Uterus (tissue), 2 donors: ENCODE data around the gene UNC93B1.

ENCODE experiments used
- POLR2A ChIP-seq, 2 donors: fragments of 450-650 bp; IDR thresholded peaks; one replicate each; pipeline ENCODE4 v1.6.1; 2016; ENCODE audit warnings: antibody characterized with exemption in 2 of 2, mild to moderate bottlenecking in 1 of 2, moderate library complexity in 1 of 2
- TF ChIP-seq, protein P1 (sequence below), 4 experiments: fragments of 200-600 bp in 2 of 4; fragments of 450-650 bp in 2 of 4; sonication (generic) in 2 of 4; IDR thresholded peaks; one replicate each; pipeline ENCODE4 v1.5.1; 2016 to 2019; ENCODE audit warnings: antibody characterized with exemption in 4 of 4, mild to moderate bottlenecking in 2 of 4, moderate library complexity in 1 of 4

DNA sequence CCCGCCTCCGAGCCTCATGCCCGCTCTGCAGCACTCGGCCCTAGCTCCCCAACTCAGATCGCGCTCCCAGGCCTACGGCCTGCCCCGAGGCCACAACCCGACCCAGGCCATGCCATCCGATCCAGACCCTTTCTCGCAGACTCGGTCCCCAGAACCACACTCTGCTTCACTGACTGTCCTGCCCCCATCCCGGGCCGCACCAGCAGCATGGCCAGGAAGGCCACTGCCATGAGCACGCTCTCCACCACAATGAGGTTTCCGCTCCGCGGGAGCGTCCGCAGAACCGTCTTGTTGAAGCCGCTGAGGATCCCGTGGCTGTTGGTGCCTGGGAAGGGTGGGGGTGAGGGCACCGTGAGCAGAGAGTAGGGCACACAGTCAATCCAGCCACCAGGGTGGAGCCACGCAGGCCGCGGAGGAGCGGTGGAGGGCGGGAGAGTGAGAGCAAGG lies 6.4 kb downstream of the UNC93B1 start:
- TF ChIP-seq, protein P1, sequence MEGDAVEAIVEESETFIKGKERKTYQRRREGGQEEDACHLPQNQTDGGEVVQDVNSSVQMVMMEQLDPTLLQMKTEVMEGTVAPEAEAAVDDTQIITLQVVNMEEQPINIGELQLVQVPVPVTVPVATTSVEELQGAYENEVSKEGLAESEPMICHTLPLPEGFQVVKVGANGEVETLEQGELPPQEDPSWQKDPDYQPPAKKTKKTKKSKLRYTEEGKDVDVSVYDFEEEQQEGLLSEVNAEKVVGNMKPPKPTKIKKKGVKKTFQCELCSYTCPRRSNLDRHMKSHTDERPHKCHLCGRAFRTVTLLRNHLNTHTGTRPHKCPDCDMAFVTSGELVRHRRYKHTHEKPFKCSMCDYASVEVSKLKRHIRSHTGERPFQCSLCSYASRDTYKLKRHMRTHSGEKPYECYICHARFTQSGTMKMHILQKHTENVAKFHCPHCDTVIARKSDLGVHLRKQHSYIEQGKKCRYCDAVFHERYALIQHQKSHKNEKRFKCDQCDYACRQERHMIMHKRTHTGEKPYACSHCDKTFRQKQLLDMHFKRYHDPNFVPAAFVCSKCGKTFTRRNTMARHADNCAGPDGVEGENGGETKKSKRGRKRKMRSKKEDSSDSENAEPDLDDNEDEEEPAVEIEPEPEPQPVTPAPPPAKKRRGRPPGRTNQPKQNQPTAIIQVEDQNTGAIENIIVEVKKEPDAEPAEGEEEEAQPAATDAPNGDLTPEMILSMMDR (IDR thresholded peaks at IDR 0.05) = no peak
- TF ChIP-seq POLR2A (IDR thresholded peaks at IDR 0.05) = no peak
